GM13976 (cell line): ENCODE results near the gene GPATCH2.

Experiments
- DNase-seq: peaks from one replicate; pipeline ENCODE4 v3.0.0; 2012; ENCODE audit warnings: low spot score
- CTCF ChIP-seq: IDR thresholded peaks from 2 replicates; pipeline ENCODE4 v1.5.1; 2012; ENCODE audit warnings: borderline replicate concordance, mild to moderate bottlenecking; ENCODE audit not compliant: insufficient read depth; ENCODE audit errors: extremely low read depth, missing control alignments, control extremely low read depth
- in situ Hi-C: fragments of 300-500 bp; cut with MboI; formaldehyde crosslinking; loops from one replicate; pipeline ENCODE4 v1.12.0; 2022; ENCODE audit warnings: low sequenced_read_pairs, mixed read lengths, inconsistent platforms; ENCODE audit not compliant: unreplicated experiment

The GPATCH2 gene

DNA sequence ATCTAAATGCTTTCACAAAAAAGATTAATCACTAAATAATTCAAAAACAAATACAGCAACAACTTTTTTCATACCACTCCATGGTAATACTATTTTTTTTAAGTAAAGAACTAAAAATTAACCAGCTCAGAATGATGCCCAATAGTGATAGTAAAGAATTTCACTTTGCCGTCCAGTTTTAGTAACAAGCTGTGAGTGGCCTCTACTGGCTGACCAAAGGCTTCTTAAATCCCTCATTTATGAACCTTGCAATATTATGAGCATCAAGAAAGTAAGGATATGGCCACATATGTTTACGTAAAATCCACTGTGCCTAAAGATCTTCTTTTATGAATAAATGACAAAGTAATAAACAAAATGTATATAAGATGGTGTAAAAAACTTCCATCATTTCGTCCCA lies 108.6 kb downstream of the GPATCH2 start:
- DNase-seq = no peak
- in situ Hi-C loops = no loop called here
- TF ChIP-seq CTCF = no peak

- TF ChIP-seq CTCF = no peak
- in situ Hi-C loops = no loop called here
- DNase-seq = no peak
Measured at GRCh38 chr1:217521317-217521716, 109.6 kb downstream of the GPATCH2 start.

DNA sequence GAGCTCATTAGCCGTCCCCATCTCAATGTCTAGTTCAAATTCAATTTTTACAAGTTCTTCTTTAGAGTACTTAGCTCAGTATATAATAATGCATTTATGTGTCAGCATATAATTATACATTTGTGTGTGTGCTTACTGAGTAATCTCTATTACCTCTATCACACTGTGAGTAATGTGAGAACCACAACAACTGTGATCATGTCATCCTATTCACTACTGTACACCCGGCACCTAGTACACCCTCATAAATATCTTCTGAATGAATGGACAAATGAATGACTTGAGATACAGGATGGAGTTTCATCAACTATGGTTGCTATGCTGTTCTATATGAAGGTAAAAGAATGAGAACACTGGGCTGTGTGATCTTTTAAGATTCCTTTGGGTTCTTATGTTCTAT lies 124.0 kb downstream of the GPATCH2 start:
- TF ChIP-seq CTCF = no peak
- DNase-seq = no peak

DNA sequence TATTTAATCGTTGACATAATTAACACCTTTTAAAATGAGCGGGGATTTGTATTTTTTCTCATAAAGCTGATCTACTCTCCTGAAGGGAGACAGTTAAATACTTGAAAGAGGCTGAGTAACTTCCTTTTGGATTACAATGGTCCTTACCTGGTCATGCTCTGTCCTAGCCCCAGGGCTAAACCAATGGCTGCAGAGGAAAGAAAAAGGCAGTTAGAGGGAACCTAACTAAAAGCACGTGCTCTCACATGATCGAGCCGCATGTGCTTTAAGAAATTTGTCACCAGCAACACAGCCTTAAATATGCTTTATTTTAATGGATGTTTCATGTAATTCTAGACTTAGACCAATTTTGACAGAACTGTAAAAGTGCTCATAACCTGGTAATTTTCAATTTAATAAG lies 132.7 kb downstream of the GPATCH2 start:
- no peak for DNase-seq
- in situ Hi-C loops = no loop called here

More for the DNA sequence above, 124.0 kb downstream of the GPATCH2 start:
- in situ Hi-C loops = no loop called here

GRCh38 chr1:217495249-217495648 lies 135.6 kb downstream of the GPATCH2 start:
- in situ Hi-C loops = no loop called here
- no peak for TF ChIP-seq CTCF
- peak; percentile 26 for DNase-seq

More for the DNA sequence above, 132.7 kb downstream of the GPATCH2 start:
- no peak for TF ChIP-seq CTCF

GRCh38 chr1:217494767-217495166 lies 136.1 kb downstream of the GPATCH2 start:
- TF ChIP-seq CTCF = no peak
- in situ Hi-C loops = no loop called here
- DNase-seq = peak; percentile 18

DNA sequence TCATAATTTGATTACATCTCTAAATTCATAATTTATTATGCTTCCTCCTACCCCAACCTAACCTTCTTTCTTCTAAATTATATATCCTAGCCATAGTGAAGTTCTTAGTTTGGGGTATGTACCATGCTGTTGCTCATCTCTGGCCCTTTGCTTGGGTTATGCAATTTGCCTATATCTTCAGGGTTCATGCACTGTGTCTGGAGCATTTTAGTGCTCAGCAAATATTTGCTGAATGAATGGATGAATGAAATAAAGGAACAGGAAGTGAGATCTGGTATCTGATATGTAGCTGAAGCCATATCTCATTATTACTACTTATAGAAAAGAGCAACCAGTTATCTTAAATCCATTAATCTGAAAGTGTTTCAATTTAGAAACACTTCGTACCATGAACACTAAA lies 137.6 kb downstream of the GPATCH2 start:
- TF ChIP-seq CTCF = no peak
- in situ Hi-C loops = no loop called here
- no peak for DNase-seq
